Measurements from ENCODE around the gene PDLIM4. TPM values are rescaled to one million over a fixed set of nuclear protein-coding genes. Genes with fewer than 3 reads are reported as not detected.

PDLIM4 gene
- total RNA-seq, 1 experiment from 2014 or later, result 7.6 TPM

DNA sequence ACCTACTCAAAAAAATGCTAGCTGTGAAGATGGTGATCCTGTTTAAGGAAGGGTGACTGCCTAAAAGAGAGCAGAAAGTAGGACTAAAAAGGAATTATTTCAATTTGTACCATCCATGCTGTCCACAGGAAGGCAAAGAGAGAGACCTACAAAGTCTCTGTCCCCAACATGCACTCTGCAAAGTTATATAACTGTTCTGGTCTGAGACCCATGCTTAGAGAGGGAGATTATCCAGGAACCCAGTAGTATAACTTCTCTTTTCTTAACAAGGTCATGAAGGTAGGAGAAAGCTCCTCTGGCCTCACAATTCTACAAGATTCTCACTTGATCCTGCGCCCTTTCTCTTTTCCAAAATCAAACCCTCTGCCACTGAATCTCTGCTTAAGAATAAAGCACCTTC is 62.5 kb downstream of the PDLIM4 start:
- Mint-ChIP-seq H3K9me3 (no peaks in the 10 kb centered on the region), H3K36me3 (ENCODE audit: insufficient read depth in 1 of 3, low read depth in 3 of 3) (no peaks in the 10 kb centered on the region), H3K4me1 (peaks cover 18 to 19% of the 10 kb centered on the region in 2 experiments), H3K27me3 (ENCODE audit: low read depth) (no peaks in the 10 kb centered on the region), H3K4me3 (no peak overlapping the region), H3K27ac (no peak overlapping the region)
- no peak overlapping the region for H4K91ac ChIP-seq (ENCODE audit: insufficient read length, low read depth, low read length)
- WGBS (ENCODE audit: extremely low coverage, insufficient read length, low lambda C conversion rate), result no CpG with 5 or more reads among the region's 1 CpG
- H3K14ac ChIP-seq (ENCODE audit: insufficient read depth, low read length), result no peak overlapping the region
- H3K9me3 ChIP-seq (ENCODE audit: control insufficient read depth, low read depth, low read length), result no peaks in the 10 kb centered on the region
- H2AK5ac ChIP-seq (ENCODE audit: insufficient read length, low read length), result no peak overlapping the region
- DNase-seq, result no peak
- H3K4ac ChIP-seq (ENCODE audit: low read depth, low read length), result no peak overlapping the region
- no peak for TF ChIP-seq CTCF (conservative IDR thresholded peaks at IDR 0.05)
- no peak overlapping the region for H2BK5ac ChIP-seq (ENCODE audit: insufficient read length, low read length)
- H3K27ac ChIP-seq (ENCODE audit: insufficient read length, low read depth, low read length), result no peak overlapping the region
- H3K79me2 ChIP-seq (ENCODE audit: insufficient read depth, low read length), result no peaks in the 10 kb centered on the region
- no peak overlapping the region for H4K5ac ChIP-seq (ENCODE audit: insufficient read length, low read depth, low read length)
- H3T11ph ChIP-seq (ENCODE audit: low read length), result no peak overlapping the region
- no peak overlapping the region for H2BK15ac ChIP-seq (ENCODE audit: low read depth, low read length)
- no peak overlapping the region for H2BK12ac ChIP-seq (ENCODE audit: insufficient read length, low read depth, low read length)
- H3K23me2 ChIP-seq (ENCODE audit: insufficient read length, low read depth, low read length, poor library complexity, severe bottlenecking), result no peaks in the 10 kb centered on the region
- no peak overlapping the region for H2BK20ac ChIP-seq (ENCODE audit: low read depth, low read length, poor library complexity, severe bottlenecking)
- H3K4me2 ChIP-seq (ENCODE audit: insufficient read depth, insufficient read length, low read length), result no peak overlapping the region
- no peak overlapping the region for H3K9ac ChIP-seq (ENCODE audit: extremely low read depth, insufficient read length, low read length)
- H3K18ac ChIP-seq (ENCODE audit: insufficient read length, low read depth, low read length), result no peak overlapping the region
- H3K79me1 ChIP-seq (ENCODE audit: insufficient read depth, low read depth, low read length, poor library complexity, severe bottlenecking), result no peaks in the 10 kb centered on the region
- H4K8ac ChIP-seq (replicated peaks; ENCODE audit: insufficient read length, low read depth, low read length), result no peak overlapping the region
- H2BK120ac ChIP-seq (ENCODE audit: low read depth, low read length, poor library complexity, severe bottlenecking), result no peak overlapping the region
- H2AFZ ChIP-seq (ENCODE audit: low read length), result no peak overlapping the region
- H3K56ac ChIP-seq (ENCODE audit: insufficient read length, low read depth, low read length), result no peak overlapping the region
- no peak overlapping the region for H3K23ac ChIP-seq (ENCODE audit: insufficient read length, low read depth, low read length)
- no peaks in the 10 kb centered on the region for H3K4me1 ChIP-seq (ENCODE audit: insufficient read depth, low read length)
- H4K20me1 ChIP-seq (ENCODE audit: control insufficient read depth, insufficient read depth, insufficient read length), result no peaks in the 10 kb centered on the region
- no peaks in the 10 kb centered on the region for H3K27me3 ChIP-seq (ENCODE audit: insufficient read depth, low read length)

Data from H9 (cell line).